ENCODE measurements around the gene TRIM9.

The TRIM9 gene

GRCh38 chr14:51124029-51124428, 29.1 kb upstream of the TRIM9 start:
- ATAC-seq, result no peak
- no peak for TF ChIP-seq PPARA (CRISPR knock-in tag; IDR thresholded peaks at IDR 0.05; ENCODE audit: borderline replicate concordance)

GRCh38 chr14:51121096-51121495, 26.2 kb upstream of the TRIM9 start:
- TF ChIP-seq ISL1 (CRISPR knock-in tag; IDR thresholded peaks at IDR 0.05), result no peak
- TF ChIP-seq TOX (CRISPR knock-in tag; IDR thresholded peaks at IDR 0.05; ENCODE audit: borderline replicate concordance), result no peak
- TF ChIP-seq CSRNP3 (CRISPR knock-in tag; IDR thresholded peaks at IDR 0.05), result no peak
- no peak for TF ChIP-seq BACH2 (CRISPR knock-in tag; IDR thresholded peaks at IDR 0.05; ENCODE audit: borderline replicate concordance)
- TF ChIP-seq TSHZ2 (CRISPR knock-in tag; IDR thresholded peaks at IDR 0.05), result no peak
- TF ChIP-seq POU6F1 (CRISPR knock-in tag; IDR thresholded peaks at IDR 0.05; ENCODE audit: borderline replicate concordance, low read depth), result no peak
- no peak for TF ChIP-seq OSR1 (CRISPR knock-in tag; IDR thresholded peaks at IDR 0.05)
- no peak for TF ChIP-seq ARNTL (CRISPR knock-in tag; IDR thresholded peaks at IDR 0.05; ENCODE audit: borderline replicate concordance, low read depth)
- TF ChIP-seq GLIS3 (CRISPR knock-in tag; IDR thresholded peaks at IDR 0.05), result no peak
- TF ChIP-seq PPARA (CRISPR knock-in tag; IDR thresholded peaks at IDR 0.05; ENCODE audit: borderline replicate concordance), result no peak
- no peak for TF ChIP-seq RARB (CRISPR knock-in tag; IDR thresholded peaks at IDR 0.05)
- TF ChIP-seq TCF4 (CRISPR knock-in tag; IDR thresholded peaks at IDR 0.05; ENCODE audit: borderline replicate concordance), result no peak
- no peak for TF ChIP-seq SNAI2 (CRISPR knock-in tag; IDR thresholded peaks at IDR 0.05)
- TF ChIP-seq ZNF8 (CRISPR knock-in tag; IDR thresholded peaks at IDR 0.05), result no peak
- ATAC-seq, result no peak

GRCh38 chr14:51119411-51120051, 24.6 kb upstream of the TRIM9 start:
- no peak for ATAC-seq
- TF ChIP-seq SNAI2 (CRISPR knock-in tag; IDR thresholded peaks at IDR 0.05) (no peak), ZNF70 (CRISPR knock-in tag; IDR thresholded peaks at IDR 0.05) (no peak), BACH2 (CRISPR knock-in tag; IDR thresholded peaks at IDR 0.05; ENCODE audit: borderline replicate concordance) (no peak), TOX (CRISPR knock-in tag; IDR thresholded peaks at IDR 0.05; ENCODE audit: borderline replicate concordance) (no peak), PPARA (CRISPR knock-in tag; IDR thresholded peaks at IDR 0.05; ENCODE audit: borderline replicate concordance) (no peak), ZNF565 (CRISPR knock-in tag; conservative IDR thresholded peaks at IDR 0.05; ENCODE audit: low read depth) (no peak), ZFP30 (CRISPR knock-in tag; IDR thresholded peaks at IDR 0.05) (no peak), CSRNP3 (CRISPR knock-in tag; IDR thresholded peaks at IDR 0.05) (no peak), POU6F1 (CRISPR knock-in tag; IDR thresholded peaks at IDR 0.05; ENCODE audit: borderline replicate concordance, low read depth) (no peak), ARNTL (CRISPR knock-in tag; IDR thresholded peaks at IDR 0.05; ENCODE audit: borderline replicate concordance, low read depth) (no peak), ZFP3 (CRISPR knock-in tag; IDR thresholded peaks at IDR 0.05) (no peak), CREB5 (CRISPR knock-in tag; IDR thresholded peaks at IDR 0.05; ENCODE audit: low read depth) (no peak), CSDC2 (CRISPR knock-in tag; IDR thresholded peaks at IDR 0.05) (no peak), ZC3H10 (CRISPR knock-in tag; IDR thresholded peaks at IDR 0.05) (no peak)
